MCF 10A (cell line): Measurements from ENCODE around the gene SLFN12L. TPM values are rescaled to one million over a fixed set of nuclear protein-coding genes. Genes with fewer than 3 reads are reported as not detected.

Experiments used
- BruUV-seq: library from RNA; stranded (reverse); fragments of 400-500 nt; replicated peaks from 2 replicates; lab custom pipeline; 2021; lab: Mats Ljungman, UMichigan
- CTCF ChIA-PET: fragments of 300-600 bp; sonication (Branson Sonifier 250); formaldehyde crosslinking; extraction: SDS; loops from one replicate; lab custom pipeline; 2021; ENCODE audit warnings: antibody characterized with exemption, inconsistent platforms; lab: Yijun Ruan, JAX
- POLR2A ChIA-PET: fragments of 300-600, 350-650 bp; sonication (Branson Sonifier 250); formaldehyde crosslinking; extraction: SDS; loops from one replicate; lab custom pipeline; 2020; ENCODE audit warnings: antibody characterized with exemption, inconsistent platforms; lab: Yijun Ruan, JAX
- DNase-seq: peaks from one replicate; pipeline ENCODE4 v3.0.0-alpha.2; 2018; ENCODE audit not compliant: unreplicated experiment
- H3K27ac Mint-ChIP-seq: one replicate; pipeline ENCODE4 v1.8.0; 2022; ENCODE audit warnings: mild to moderate bottlenecking, low read depth, mixed read lengths; ENCODE audit not compliant: unreplicated experiment
- H3K27me3 Mint-ChIP-seq: one replicate; pipeline ENCODE4 v1.8.0; 2022; ENCODE audit warnings: mixed read lengths; ENCODE audit not compliant: insufficient read depth, unreplicated experiment
- H3K36me3 Mint-ChIP-seq: one replicate; pipeline ENCODE4 v1.8.0; 2022; ENCODE audit warnings: mild to moderate bottlenecking, moderate library complexity, mixed read lengths; ENCODE audit not compliant: insufficient read depth, unreplicated experiment
- H3K4me1 Mint-ChIP-seq: one replicate; pipeline ENCODE4 v1.8.0; 2022; ENCODE audit warnings: mixed read lengths; ENCODE audit not compliant: insufficient read depth, unreplicated experiment
- H3K4me3 Mint-ChIP-seq: one replicate; pipeline ENCODE4 v1.8.0; 2022; ENCODE audit warnings: mild to moderate bottlenecking, moderate library complexity, mixed read lengths; ENCODE audit not compliant: unreplicated experiment
- H3K9me3 Mint-ChIP-seq: one replicate; pipeline ENCODE4 v1.8.0; 2022; ENCODE audit warnings: mixed read lengths; ENCODE audit not compliant: unreplicated experiment
- intact Hi-C: fragments of 100-400 bp; cut with micrococcal nuclease; formaldehyde crosslinking; loops from 2 replicates; pipeline ENCODE4 v1.14.1; 2022
- total RNA-seq: library from RNA; stranded (reverse); gene quantifications from 2 replicates; pipeline ENCODE4 v1.2.3, GENCODE V29; 2022
- TF ChIP-seq, protein P1 (sequence below): fragments of 200-600 bp; IDR thresholded peaks from one replicate; pipeline ENCODE4 v1.8.0; 2022; ENCODE audit warnings: antibody characterized with exemption, mild to moderate bottlenecking; ENCODE audit not compliant: unreplicated experiment

SLFN12L gene
- total RNA-seq, 1 experiment from 2014 or later, result 0.35 TPM

DNA sequence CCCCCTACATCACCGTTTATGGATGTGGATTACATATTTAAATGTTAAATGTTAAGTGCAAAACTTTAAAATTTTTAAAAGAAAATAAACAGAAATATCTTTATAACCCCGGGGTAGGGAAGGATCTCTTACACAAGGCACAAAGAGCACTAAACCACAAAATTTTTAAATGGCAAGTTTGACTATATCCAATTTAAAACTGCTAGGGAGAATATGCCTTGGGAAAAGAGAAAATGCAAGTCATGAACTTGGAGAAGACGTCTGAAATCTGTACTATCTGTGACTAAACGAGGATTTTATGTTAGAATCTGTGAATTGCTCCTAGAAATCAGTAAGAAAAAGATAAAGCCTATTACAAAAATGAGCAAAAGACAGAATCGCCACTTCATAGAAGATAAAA, 60.2 kb downstream of the SLFN12L start:
- H3K9me3 Mint-ChIP-seq, result peaks cover 5% of the 10 kb centered on the region
- H3K27ac Mint-ChIP-seq, result no peak overlapping the region
- no TSS peak for BruUV-seq
- DNase-seq, result no peak
- peaks cover 54% of the 10 kb centered on the region for H3K27me3 Mint-ChIP-seq
- H3K4me1 Mint-ChIP-seq, result no peaks in the 10 kb centered on the region
- intact Hi-C loops, result no loop called here
- TF ChIP-seq, protein P1, sequence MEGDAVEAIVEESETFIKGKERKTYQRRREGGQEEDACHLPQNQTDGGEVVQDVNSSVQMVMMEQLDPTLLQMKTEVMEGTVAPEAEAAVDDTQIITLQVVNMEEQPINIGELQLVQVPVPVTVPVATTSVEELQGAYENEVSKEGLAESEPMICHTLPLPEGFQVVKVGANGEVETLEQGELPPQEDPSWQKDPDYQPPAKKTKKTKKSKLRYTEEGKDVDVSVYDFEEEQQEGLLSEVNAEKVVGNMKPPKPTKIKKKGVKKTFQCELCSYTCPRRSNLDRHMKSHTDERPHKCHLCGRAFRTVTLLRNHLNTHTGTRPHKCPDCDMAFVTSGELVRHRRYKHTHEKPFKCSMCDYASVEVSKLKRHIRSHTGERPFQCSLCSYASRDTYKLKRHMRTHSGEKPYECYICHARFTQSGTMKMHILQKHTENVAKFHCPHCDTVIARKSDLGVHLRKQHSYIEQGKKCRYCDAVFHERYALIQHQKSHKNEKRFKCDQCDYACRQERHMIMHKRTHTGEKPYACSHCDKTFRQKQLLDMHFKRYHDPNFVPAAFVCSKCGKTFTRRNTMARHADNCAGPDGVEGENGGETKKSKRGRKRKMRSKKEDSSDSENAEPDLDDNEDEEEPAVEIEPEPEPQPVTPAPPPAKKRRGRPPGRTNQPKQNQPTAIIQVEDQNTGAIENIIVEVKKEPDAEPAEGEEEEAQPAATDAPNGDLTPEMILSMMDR, result no peak
- H3K4me3 Mint-ChIP-seq, result no peak overlapping the region
- ChIA-PET POLR2A (no interaction called here), CTCF (no interaction called here)
- no peaks in the 10 kb centered on the region for H3K36me3 Mint-ChIP-seq

DNA sequence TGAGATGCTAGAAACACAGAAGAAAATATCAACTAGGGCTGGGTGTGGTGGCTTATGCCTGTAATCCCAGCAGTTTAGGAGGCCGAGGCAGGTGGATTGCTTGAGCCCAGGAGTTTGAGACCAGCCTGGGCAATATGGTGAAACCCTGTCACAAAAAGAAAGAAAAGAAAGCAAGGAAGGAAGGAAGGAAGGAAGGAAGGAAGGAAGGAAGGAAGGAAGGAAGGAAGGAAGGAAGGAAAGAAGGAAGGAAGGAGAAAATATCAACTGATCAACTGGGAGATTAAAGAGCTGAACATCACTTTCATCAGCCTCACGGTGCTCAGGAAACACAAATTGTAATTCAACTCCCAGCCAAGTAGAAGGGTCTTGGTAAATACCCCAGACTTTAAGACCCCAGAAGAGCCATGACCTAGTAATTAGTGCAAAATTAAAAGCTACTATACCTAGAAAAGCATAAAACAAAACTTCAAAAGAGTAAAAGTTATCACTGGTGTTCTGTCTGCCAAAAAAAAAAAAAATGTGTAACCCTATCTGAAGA, 61.1 kb downstream of the SLFN12L start:
- Mint-ChIP-seq H3K4me1 (no peaks in the 10 kb centered on the region), H3K27me3 (peaks cover 54% of the 10 kb centered on the region), H3K36me3 (no peaks in the 10 kb centered on the region), H3K9me3 (peaks cover 11% of the 10 kb centered on the region), H3K27ac (no peak overlapping the region), H3K4me3 (no peak overlapping the region)
- intact Hi-C loops, result no loop called here
- ChIA-PET CTCF (interaction anchor here (0.7 kb wide), 2 partner anchors 12 to 269 kb away, joined by 3 read pairs; no protein-coding TSS in a partner anchor), POLR2A (interaction anchor here (0.6 kb wide), 1 partner anchor 18 kb away, joined by 3 read pairs; no protein-coding TSS in a partner anchor)
- TF ChIP-seq, protein P1, result no peak
- BruUV-seq, result no TSS peak
- no peak for DNase-seq

DNA sequence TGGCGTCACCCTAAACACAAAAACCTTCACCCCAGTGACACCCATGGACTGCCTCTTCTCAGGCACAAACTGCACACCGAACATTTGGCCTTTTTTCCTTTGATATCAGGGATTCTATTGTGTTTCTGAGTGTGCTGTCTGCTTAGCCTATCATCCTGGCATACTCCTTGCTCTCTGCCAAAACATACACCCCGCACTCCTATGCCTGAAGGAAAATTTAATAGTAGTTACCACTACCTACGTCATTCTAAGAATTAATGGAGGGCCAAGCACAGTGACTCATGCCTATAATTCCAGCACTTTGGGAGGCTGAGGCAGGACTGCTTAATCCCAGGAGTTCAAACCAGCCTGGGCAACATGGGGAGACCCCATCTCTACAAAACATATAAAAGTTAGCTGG, 69.0 kb downstream of the SLFN12L start:
- DNase-seq, result peak; percentile 35
- POLR2A ChIA-PET, result interaction anchor here (0.6 kb wide), 1 partner anchor 279 kb away, joined by 3 read pairs; no protein-coding TSS in a partner anchor

DNA sequence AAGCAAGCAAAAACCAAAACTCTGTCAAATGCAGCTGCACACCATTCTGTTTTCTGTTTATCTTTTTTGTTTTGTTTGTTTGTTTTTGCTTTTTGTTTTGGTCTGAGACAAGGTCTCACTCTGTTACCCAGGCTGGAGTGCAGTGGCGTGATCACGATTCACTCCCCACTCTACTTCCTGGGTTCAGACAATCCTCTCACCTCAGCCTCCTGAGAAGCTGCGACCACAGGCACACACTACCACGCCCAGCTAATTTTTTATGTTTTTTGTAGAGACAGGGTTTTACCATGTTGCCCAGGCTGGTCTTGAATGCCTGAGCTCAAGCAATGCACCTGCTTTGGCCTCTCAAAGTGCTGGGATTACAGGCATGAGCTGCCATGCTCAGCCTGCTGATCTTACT, 69.7 kb downstream of the SLFN12L start:
- TF ChIP-seq, protein P1, result no peak
- ChIA-PET CTCF (no interaction called here), POLR2A (interaction anchor here (0.6 to 0.7 kb wide), 2 partner anchors 15 to 279 kb away, joined by 3 read pairs; no protein-coding TSS in a partner anchor)
- no peak for DNase-seq
- H3K27ac Mint-ChIP-seq, result no peak overlapping the region
- BruUV-seq, result no TSS peak
- H3K9me3 Mint-ChIP-seq, result peaks cover 11% of the 10 kb centered on the region
- peaks cover 5% of the 10 kb centered on the region for H3K4me1 Mint-ChIP-seq
- H3K36me3 Mint-ChIP-seq, result no peaks in the 10 kb centered on the region
- H3K4me3 Mint-ChIP-seq, result no peak overlapping the region
- intact Hi-C loops, result no loop called here
- H3K27me3 Mint-ChIP-seq, result peaks cover 12% of the 10 kb centered on the region

More for the DNA sequence above, 69.0 kb downstream of the SLFN12L start:
- TF ChIP-seq, protein P1, result no peak
- Mint-ChIP-seq H3K9me3 (peaks cover 11% of the 10 kb centered on the region), H3K27me3 (peaks cover 9% of the 10 kb centered on the region), H3K27ac (no peak overlapping the region), H3K4me1 (peaks cover 5% of the 10 kb centered on the region), H3K4me3 (no peak overlapping the region), H3K36me3 (no peaks in the 10 kb centered on the region)
- intact Hi-C loops, result no loop called here
- no TSS peak for BruUV-seq
- CTCF ChIA-PET, result no interaction called here
